SH-SY5Y (cell line): Measurements from ENCODE around the gene TOR1A.

Experiments used
- GATA2 ChIP-seq: IDR thresholded peaks from 2 replicates; pipeline ENCODE4 v1.6.1; 2011; ENCODE audit warnings: mild to moderate bottlenecking, low read depth, low read length
- GATA3 ChIP-seq: IDR thresholded peaks from 2 replicates; pipeline ENCODE4 v1.6.1; 2011; ENCODE audit warnings: low read depth, mild to moderate bottlenecking, low read length, moderate library complexity

DNA sequence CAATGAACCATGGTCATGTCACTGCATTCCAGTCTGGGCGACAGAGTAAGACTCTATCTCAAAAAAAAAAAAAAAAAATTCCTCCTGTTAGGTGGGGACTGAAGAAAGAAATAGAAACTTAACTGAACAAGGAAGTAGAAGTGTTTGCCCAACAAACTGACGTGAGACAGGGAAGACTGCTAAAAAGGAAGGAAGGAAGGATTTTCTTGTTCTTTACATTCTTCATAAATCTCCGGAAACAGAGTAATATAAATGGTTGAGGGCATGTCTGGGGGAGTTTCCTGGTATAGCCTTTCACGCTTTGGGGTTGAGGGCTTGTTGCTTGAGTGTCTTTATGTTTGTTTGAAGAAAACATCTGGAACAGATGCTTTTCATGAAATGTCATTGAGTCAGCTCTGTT is 17.9 kb downstream of the TOR1A start:
- TF ChIP-seq GATA2 (no peak), GATA3 (no peak)
